K562 (cell line): ENCODE measurements around the gene MSRB2. TPM values are rescaled to one million over a fixed set of nuclear protein-coding genes. Genes with fewer than 3 reads are reported as not detected.

Experiments
- ATAC-seq: fragments of 200-7000 bp; cut with Tn5 transposase; 3 replicates; pipeline ENCODE4 v1.9.1; 2020; ENCODE audit warnings: moderate library complexity
- BruUV-seq: library from RNA; stranded (reverse); fragments of 400-500 nt; replicated peaks from 2 replicates; lab custom pipeline; 2021; lab: Mats Ljungman, UMichigan
- CTCF ChIA-PET: fragments of 300-600 bp; formaldehyde crosslinking; extraction: SDS; loops from one replicate; lab custom pipeline; 2021; ENCODE audit warnings: low intra/inter-chr PET ratio; lab: Yijun Ruan, JAX
- POLR2A ChIA-PET: fragments of 300-600, 350-650 bp; sonication (Branson Sonifier 250); formaldehyde crosslinking; extraction: SDS; loops from one replicate; lab custom pipeline; 2021; ENCODE audit warnings: antibody characterized with exemption, inconsistent platforms; lab: Yijun Ruan, JAX
- DNase-seq, 4 experiments: peaks; one replicate each; pipeline versions ENCODE4 v3.0.0 to v3.0.0-alpha.2; 2011 to 2018; ENCODE audit warnings: low spot score in 3 of 4, mixed read lengths in 3 of 4; ENCODE audit errors: extremely low read depth in 1 of 4
- FAIRE-seq: peaks from 2 replicates; lab custom pipeline; 2011; peaks lifted over from hg19 to GRCh38; lab: Jason Lieb, UNC
- H2AFZ ChIP-seq: 2 replicates; pipeline ENCODE4 v1.6.0; 2011; ENCODE audit warnings: low read depth, low read length, control low read depth, inconsistent platforms
- H3K27ac ChIP-seq: fragments of 200-600 bp; 3 replicates; pipeline ENCODE4 v1.8.0; 2011; ENCODE audit warnings: low read depth, mild to moderate bottlenecking, control low read depth, inconsistent platforms, low read length, moderate library complexity, mixed read lengths; ENCODE audit errors: extremely low read depth
- H3K27me3 ChIP-seq, 2 experiments: fragments of 300-600 bp in 1 of 2; 2 replicates in 1 of 2; 3 replicates in 1 of 2; pipeline versions ENCODE4 v1.6.0 to v1.8.0; 2011; ENCODE audit warnings: inconsistent platforms in 2 of 2, low read length in 2 of 2, mild to moderate bottlenecking in 1 of 2, mixed read lengths in 1 of 2, moderate library complexity in 1 of 2; ENCODE audit not compliant: control insufficient read depth in 2 of 2, insufficient read depth in 2 of 2
- H3K36me3 ChIP-seq: fragments of 300-600 bp; 3 replicates; pipeline ENCODE4 v1.8.0; 2011; ENCODE audit warnings: mild to moderate bottlenecking, low read length, inconsistent platforms; ENCODE audit not compliant: control insufficient read depth, insufficient read depth
- H3K4me1 ChIP-seq, 2 experiments: fragments of 200-600 bp in 1 of 2; replicated peaks in 1 of 2; 2 replicates in 1 of 2; 3 replicates in 1 of 2; pipeline versions ENCODE4 v1.5.1 to v1.8.0; 2011; ENCODE audit warnings: inconsistent platforms in 2 of 2, low read length in 2 of 2, mild to moderate bottlenecking in 1 of 2, mixed read lengths in 1 of 2, moderate library complexity in 1 of 2; ENCODE audit not compliant: control insufficient read depth in 2 of 2, insufficient read depth in 2 of 2
- H3K4me2 ChIP-seq: 2 replicates; pipeline ENCODE4 v1.6.1; 2011; ENCODE audit warnings: low read length, control low read depth, inconsistent platforms, mixed read lengths; ENCODE audit not compliant: insufficient read depth
- H3K4me3 ChIP-seq: fragments of 200-600 bp; sonication (generic), shearing (Covaris generic); 2 replicates; pipeline ENCODE4 v1.5.1; 2016; ENCODE audit warnings: control low read depth, inconsistent platforms
- H3K79me2 ChIP-seq: fragments of 200-600 bp; 3 replicates; pipeline ENCODE4 v1.8.0; 2011; ENCODE audit warnings: low read length, inconsistent platforms; ENCODE audit not compliant: control insufficient read depth, insufficient read depth
- H3K9ac ChIP-seq, 2 experiments: 2 replicates each; pipeline versions ENCODE4 v1.6.0 to v1.6.1; 2011; ENCODE audit warnings: low read depth in 2 of 2, low read length in 2 of 2, control low read depth in 1 of 2, inconsistent platforms in 1 of 2, mild to moderate bottlenecking in 1 of 2, mixed read lengths in 1 of 2; ENCODE audit not compliant: insufficient read depth in 1 of 2
- H3K9me1 ChIP-seq: one replicate; pipeline ENCODE4 v1.6.0; 2011; ENCODE audit warnings: inconsistent platforms, mild to moderate bottlenecking, low read length, moderate library complexity; ENCODE audit not compliant: control insufficient read depth, insufficient read depth
- H3K9me3 ChIP-seq: replicated peaks from 2 replicates; pipeline ENCODE4 v1.5.1; 2011; ENCODE audit warnings: low read depth, low read length, inconsistent platforms; ENCODE audit not compliant: control insufficient read depth, insufficient read depth
- H4K20me1 ChIP-seq: replicated peaks from 2 replicates; pipeline ENCODE4 v1.6.1; 2011; ENCODE audit warnings: low read length, inconsistent platforms, mixed read lengths; ENCODE audit not compliant: control insufficient read depth, insufficient read depth
- ATF4 ChIP-seq: fragments of 450-650 bp; formaldehyde crosslinking; IDR thresholded peaks from 2 replicates; pipeline ENCODE4 v1.4.0; 2022; ENCODE audit warnings: mild to moderate bottlenecking, moderate library complexity
- GABPB2 ChIP-seq: fragments of 250-450 bp; sonication (Bioruptor Pico); conservative IDR thresholded peaks from 2 replicates; pipeline ENCODE4 v1.5.1; 2021; ENCODE audit warnings: mild to moderate bottlenecking
- HNRNPUL1 ChIP-seq: fragments of 200-400 bp; formaldehyde crosslinking; IDR thresholded peaks from 2 replicates; pipeline ENCODE4 v1.6.1; 2017; ENCODE audit warnings: low read length
- MCM2 ChIP-seq: fragments of 450-650 bp; IDR thresholded peaks from 2 replicates; pipeline ENCODE4 v1.6.1; 2017; ENCODE audit warnings: low read depth, mild to moderate bottlenecking
- NBN ChIP-seq: fragments of 450-650 bp; IDR thresholded peaks from 2 replicates; pipeline ENCODE4 v1.6.1; 2016; ENCODE audit warnings: low read depth, mild to moderate bottlenecking
- ZBTB1 ChIP-seq: sonication (generic); formaldehyde crosslinking; IDR thresholded peaks from 2 replicates; pipeline ENCODE4 v1.8.1; 2023; ENCODE audit warnings: missing genetic modification reagents, low read depth, mild to moderate bottlenecking, borderline replicate concordance
- ZBTB7A ChIP-seq: IDR thresholded peaks from 2 replicates; pipeline ENCODE4 v1.6.1; 2011; ENCODE audit warnings: low read depth, mild to moderate bottlenecking, low read length, moderate library complexity, borderline replicate concordance; ENCODE audit not compliant: control insufficient read depth
- ZC3H4 ChIP-seq: sonication (generic); formaldehyde crosslinking; IDR thresholded peaks from 2 replicates; pipeline ENCODE4 v1.9.0; 2021; ENCODE audit warnings: missing genetic modification reagents, borderline replicate concordance
- ZNF324 ChIP-seq: fragments of 250-450 bp; sonication (Bioruptor Pico); IDR thresholded peaks from 2 replicates; pipeline ENCODE4 v1.4.0; 2020; ENCODE audit warnings: mild to moderate bottlenecking
- ZNF561 ChIP-seq: fragments of 450-650 bp; formaldehyde crosslinking; conservative IDR thresholded peaks from 2 replicates; pipeline ENCODE4 v1.4.0; 2020; ENCODE audit warnings: mild to moderate bottlenecking, moderate library complexity
- ZNF740 ChIP-seq, 3 experiments: fragments of 200-800 bp in 1 of 3; sonication (Bioruptor generic) in 1 of 3; sonication (generic) in 1 of 3; formaldehyde crosslinking in 1 of 3; IDR thresholded peaks; 2 replicates each; pipeline versions ENCODE4 v1.6.1 to v1.8.0; 2016 to 2022; ENCODE audit warnings: mild to moderate bottlenecking in 2 of 3, missing compliant biosample characterization in 2 of 3, missing genetic modification characterization in 2 of 3, missing genetic modification reagents in 1 of 3
- WGBS: fragments of 100-300 bp; shearing (Covaris generic); methylation state at CpG from one replicate; pipeline ENCODE4 v1.1.6; 2016; ENCODE audit warnings: low coverage, mixed read lengths; ENCODE audit not compliant: insufficient coverage; ENCODE audit errors: missing lambda C conversion rate; 5-methylcytosine and 5-hydroxymethylcytosine counted together
- in situ Hi-C: fragments of 300-500 bp; cut with MboI; formaldehyde crosslinking; loops from 4 replicates; pipeline ENCODE4 v1.15.0; 2018; ENCODE audit warnings: inconsistent platforms, mixed read lengths
- intact Hi-C: fragments of 100-400 bp; cut with micrococcal nuclease; formaldehyde crosslinking; loops from 2 replicates; pipeline ENCODE4 v1.14.2; 2022
- polyA plus RNA-seq, 8 experiments: library from polyadenylated mRNA; depleted of rRNA in 4 of 8; stranded (reverse) in 5 of 8; unstranded in 3 of 8; fragments of >200 nt; fragmentation: Nextera tagmentation in 2 of 8; fragmentation: Illumina TruSeq in 1 of 8; extraction: Ambion mirVana in 2 of 8; extraction: Trizol in 1 of 8; gene quantifications; 2 replicates each; pipeline versions ENCODE4 v1.2.1 to v1.2.3, GENCODE V29; 2011 to 2014; ENCODE audit warnings: inconsistent platforms in 1 of 8, missing spikeins in 1 of 8
- total RNA-seq, 7 experiments: library from RNA; depleted of rRNA in 6 of 7; stranded (reverse); fragments of >200 nt in 6 of 7; fragmentation: Illumina TruSeq in 2 of 7; extraction: Trizol in 2 of 7; gene quantifications; 2 replicates each; pipeline versions ENCODE4 v1.2.1 to v1.2.3, GENCODE V29; 2011 to 2021; ENCODE audit warnings: low replicate concordance in 1 of 7

MSRB2 gene
- total and polyA plus RNA-seq, 9 of the 15 experiments (the other 6 are each of a cell fraction or from before 2014, with no cell fraction given), result 1.5 to 22.3 (median 5.9) TPM

- TF ChIP-seq MCM2, result no peak
Observed at GRCh38 chr10:23151071-23151470, 55.7 kb downstream of the MSRB2 start (continued).

GRCh38 chr10:23155169-23155568, 59.8 kb downstream of the MSRB2 start:
- 6% methylated on average over 7 of the region's 7 CpGs for WGBS
- peaks cover 3 to 31% of the 10 kb centered on the region in 2 experiments; a peak in 3 of 5 replicates for H3K27me3 ChIP-seq
- ChIA-PET CTCF (no interaction called here), POLR2A (no interaction called here)
- H3K4me1 ChIP-seq, result peaks cover 0 to 2% of the 10 kb centered on the region in 2 experiments; a peak in 2 of 5 replicates
- BruUV-seq, result no TSS peak
- H3K4me3 ChIP-seq, result no peak overlapping the region
- no peak overlapping the region for H3K4me2 ChIP-seq
- ATAC-seq (no peak), FAIRE-seq (no peak), DNase-seq (no peak)
- TF ChIP-seq ZBTB7A (no peak), ZNF324 (CRISPR knock-in tag) (no peak), ATF4 (CRISPR knock-in tag) (no peak), ZNF561 (no peak), ZNF740 (CRISPR knock-in tag; IDR thresholded peaks at IDR 0.05) (no peak), ZNF740 (tag; IDR thresholded peaks at IDR 0.05) (no peak), GABPB2 (CRISPR knock-in tag) (no peak), NBN (no peak), ZBTB1 (CRISPR knock-in tag) (no peak), ZC3H4 (CRISPR knock-in tag) (no peak), HNRNPUL1 (no peak)
- no peaks in the 10 kb centered on the region for H3K9me3 ChIP-seq
- in situ Hi-C loops, result loop anchor here (5.0 to 25.0 kb wide), 2 partner anchors 137 to 1357 kb away; no protein-coding TSS in a partner anchor
- no peaks in the 10 kb centered on the region for H4K20me1 ChIP-seq
- intact Hi-C loops, result loop anchor here (5.0 to 10.0 kb wide), 3 partner anchors 380 to 1347 kb away; no protein-coding TSS in a partner anchor
- no peaks in the 10 kb centered on the region for H3K79me2 ChIP-seq
- no peak overlapping the region for H2AFZ ChIP-seq
- H3K27ac ChIP-seq, result no peak overlapping the region
- no peaks in the 10 kb centered on the region for H3K9me1 ChIP-seq
- no peak overlapping the region for H3K9ac ChIP-seq
- no peaks in the 10 kb centered on the region for H3K36me3 ChIP-seq
